NCI-H748 treated with DMSO at 0.1 percent for 48 hours (cell line): ENCODE results near the gene TRIM41.
"Not testable (repeated sequence)": the region's sequence is repeated elsewhere in the genome, so short reads cannot be mapped to it uniquely, and the experiment has no call there.

ENCODE experiments used
- DNase-seq: peaks from one replicate; lab custom pipeline; 2025; lab: John Stamatoyannopoulos, UW

The TRIM41 gene

DNA sequence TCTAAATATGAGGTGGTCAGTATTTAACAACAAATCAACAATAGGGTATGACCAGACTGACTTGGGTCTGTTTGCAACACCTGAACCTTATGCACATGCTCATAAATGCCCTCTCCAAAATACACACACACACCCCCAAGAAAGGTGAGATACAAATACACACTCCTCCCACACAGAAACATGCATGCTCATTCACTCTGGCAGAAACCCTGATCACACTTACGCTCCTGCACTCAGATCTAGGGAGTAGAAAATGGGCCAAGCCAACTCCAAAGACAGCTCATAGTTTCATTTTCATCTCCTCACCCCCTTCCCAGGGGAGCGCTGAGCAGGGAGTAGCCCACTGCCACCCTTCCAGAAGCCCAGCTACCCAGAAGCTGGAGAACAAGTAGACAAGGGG, 29.4 kb upstream of the TRIM41 start:
- no peak for DNase-seq

DNA sequence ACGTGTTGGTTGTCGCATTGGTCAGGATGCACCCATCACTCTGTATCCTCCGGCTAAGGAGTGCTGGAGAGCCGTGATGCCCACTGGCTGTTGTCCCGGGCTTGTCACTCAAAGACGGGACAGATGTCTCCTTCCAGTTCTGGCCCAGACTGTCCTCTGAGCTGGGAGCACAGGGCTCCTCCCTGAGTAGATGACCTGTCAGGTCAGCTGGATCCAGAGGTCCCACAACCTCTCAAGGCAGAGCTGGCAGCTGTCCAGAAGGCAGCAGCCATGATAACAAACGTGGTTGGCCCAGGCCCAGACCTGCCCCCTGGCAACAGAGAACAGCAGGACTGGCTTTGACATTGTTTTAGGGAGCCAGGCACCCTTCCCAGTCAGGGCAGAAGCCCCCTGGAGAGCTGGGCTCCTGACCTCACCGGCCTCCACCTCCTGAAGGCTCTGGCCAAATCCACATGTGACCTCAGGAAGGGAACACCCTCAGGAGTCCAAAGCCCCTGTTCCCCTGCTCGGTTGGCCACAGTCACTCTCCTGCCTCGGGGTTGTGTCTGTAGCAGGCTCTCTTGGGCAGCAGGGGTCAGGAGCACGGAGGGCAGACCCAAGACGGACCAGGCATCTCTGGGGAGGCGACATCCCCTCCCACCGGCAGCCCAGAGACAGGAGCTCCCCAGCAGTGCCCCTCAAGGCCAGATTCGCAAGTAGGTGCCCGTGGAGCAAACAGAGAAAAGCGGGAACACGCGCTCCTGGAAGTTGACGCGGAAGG, 28.4 kb upstream of the TRIM41 start:
- no peak for DNase-seq

DNA sequence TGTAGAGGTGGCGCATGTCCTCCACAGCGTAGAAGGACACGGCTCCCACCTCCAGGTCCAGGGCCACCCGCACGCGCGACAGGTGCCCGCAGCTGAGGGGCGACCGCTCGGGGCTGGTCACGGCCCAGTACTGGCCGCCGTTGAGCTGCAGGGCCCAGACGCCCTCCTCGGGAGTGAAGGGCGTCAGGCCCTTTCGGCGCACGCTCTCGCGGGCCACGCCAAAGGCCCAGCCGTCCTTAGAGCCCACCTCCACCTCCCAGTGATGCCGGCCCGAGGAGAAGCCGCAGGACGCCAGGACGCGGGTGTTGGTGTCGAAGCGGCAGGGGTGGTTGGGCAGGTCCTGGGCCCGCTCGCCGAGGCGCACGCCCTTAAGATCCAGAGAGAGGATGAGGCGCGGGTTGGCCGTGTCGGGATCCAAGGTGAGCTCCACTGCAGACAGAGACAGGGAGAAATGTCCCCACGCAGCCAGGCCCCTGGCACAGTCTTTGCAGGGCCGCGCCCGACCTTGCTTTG, 27.8 kb upstream of the TRIM41 start:
- no peak for DNase-seq

DNA sequence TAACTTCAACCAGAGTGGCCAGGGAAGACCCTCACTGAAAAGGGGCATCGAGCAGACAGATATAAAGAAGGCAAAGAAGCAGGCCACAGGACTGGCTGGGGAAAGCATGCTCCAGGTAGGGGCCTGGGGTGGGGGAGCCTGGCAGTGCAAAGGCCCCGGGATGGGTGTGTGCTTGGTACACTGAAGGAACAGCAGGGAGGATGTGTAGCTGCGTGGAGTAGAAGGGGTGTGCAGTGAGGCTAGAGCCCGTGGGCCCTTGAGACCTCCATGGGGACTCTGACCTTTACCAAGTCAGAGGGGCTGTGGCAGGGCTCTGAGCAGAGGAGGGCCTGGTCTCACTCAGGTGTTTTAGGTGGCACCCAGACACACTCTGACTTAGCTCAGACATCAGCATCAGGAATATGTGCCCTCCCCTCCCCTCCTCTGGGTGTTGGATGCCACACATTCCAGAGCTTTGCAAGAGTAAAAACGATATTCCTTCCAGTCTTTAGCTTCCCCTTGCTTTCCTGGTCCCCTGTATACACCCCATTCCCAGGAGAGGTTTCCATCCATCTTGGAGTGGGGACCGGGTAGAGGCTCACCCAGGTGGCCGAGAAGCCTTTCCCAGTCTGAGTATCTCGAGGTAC, 25.6 kb upstream of the TRIM41 start:
- DNase-seq: no peak

DNA sequence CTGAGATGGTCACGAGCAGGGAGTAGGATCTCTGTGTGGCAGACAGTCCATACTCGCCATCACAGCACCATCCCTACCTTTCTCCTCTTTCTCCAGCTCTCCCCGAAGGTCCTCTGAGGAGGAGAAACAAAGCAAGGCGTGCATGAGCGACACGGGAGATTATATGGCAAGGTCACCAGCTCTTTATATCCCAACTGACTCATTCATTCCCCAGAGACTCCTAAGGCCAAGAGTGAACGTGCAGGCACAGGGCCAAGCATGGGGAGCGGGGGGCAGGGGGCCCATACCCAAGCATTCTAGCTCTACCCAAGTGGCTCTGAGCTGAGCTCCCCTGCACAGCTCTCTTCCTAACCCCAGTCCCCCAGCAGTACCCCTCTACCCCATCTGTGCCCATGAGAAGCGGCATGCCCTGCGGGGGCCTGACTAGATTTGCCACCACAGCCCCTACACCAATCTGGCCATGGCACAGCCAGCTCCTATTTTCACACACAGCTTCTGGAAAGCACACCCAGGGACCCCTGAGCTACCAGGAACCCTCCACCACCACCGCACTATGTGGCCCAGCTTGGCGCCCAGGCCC, 24.9 kb upstream of the TRIM41 start:
- no peak for DNase-seq

DNA sequence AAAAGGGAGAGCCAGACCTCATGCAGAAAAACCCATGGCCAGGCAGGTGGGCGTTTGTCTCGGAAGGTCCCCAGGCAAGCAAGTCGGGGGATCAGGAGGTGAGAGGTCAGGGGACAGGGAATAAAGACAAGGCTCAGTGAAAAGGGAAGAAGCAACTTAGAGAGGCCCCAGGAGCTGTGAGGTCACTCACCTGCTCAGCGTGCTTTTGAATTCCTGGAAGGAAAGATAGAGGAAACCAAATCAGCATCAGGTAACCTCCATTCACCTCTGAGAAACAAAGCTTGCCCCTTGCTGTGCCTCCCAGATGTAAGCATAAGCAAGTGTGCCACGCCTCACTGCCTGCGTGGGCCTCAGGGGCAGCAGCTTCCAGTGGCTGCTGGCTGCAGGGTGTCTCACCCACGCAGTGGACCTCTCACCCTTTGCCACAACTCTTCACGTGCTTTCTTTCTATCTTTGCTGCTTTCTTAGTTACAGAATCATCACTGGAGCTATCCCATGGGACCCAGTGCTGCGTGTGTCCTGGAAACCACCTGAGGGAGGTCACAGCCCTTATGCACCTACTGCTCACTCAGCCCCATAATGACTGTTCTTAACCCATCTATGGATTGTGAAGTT, 24.1 kb upstream of the TRIM41 start:
- DNase-seq: no peak

DNA sequence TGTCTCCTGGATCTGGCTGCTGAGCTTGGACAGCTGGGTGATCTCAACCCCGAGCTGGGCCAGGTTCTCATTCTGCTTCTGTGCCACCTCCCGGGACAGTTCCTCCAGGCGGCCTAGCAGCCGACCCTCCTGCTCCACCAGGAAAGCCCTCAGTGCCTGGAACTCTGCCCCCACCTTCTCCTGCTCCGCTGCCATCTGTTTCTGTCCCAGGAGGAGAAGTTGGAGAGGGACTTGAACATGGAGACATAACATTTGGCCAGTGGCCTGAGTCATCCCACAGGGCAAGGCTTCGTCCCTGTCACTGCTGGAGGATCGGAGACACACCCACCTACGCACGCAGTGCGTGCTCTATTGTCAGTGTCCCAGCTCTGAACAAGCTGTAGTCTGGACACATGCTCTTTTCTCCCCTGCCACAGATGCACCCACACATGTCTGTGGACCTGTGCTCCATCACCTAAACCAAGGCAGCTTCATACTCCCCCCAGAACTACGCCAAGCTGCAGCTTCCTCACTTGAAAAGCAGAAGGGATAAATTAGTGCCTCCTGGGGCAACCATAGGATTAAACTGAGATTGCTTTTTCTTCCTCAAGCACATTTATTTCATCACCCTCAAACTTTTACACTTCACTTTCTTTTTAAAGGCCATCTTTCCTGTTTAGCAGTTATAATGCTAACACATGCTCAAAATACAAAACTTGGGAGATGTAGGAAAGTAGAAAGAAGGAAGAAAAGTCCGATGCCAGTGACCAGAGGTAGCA, 23.0 kb upstream of the TRIM41 start:
- no peak for DNase-seq

DNA sequence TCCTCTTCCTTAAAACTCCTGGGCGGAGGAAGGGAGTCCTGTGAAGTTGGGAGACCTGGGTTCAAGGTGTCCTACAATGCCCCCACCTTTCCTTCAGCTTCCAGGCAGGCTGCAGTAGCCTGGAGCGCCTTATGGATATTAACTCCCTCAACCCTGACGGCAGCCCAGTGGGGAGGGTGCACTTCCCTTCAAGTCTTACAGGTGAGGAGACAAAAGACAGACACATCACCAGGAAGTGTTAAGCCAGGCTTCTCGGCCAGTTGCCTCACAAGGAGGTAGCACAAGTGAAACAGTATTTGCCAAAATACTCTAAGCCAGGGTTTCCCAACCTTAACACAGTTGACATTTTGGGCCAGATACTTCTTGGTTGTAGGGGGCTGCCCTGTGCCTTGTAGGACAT, 22.3 kb upstream of the TRIM41 start:
- no peak for DNase-seq

DNA sequence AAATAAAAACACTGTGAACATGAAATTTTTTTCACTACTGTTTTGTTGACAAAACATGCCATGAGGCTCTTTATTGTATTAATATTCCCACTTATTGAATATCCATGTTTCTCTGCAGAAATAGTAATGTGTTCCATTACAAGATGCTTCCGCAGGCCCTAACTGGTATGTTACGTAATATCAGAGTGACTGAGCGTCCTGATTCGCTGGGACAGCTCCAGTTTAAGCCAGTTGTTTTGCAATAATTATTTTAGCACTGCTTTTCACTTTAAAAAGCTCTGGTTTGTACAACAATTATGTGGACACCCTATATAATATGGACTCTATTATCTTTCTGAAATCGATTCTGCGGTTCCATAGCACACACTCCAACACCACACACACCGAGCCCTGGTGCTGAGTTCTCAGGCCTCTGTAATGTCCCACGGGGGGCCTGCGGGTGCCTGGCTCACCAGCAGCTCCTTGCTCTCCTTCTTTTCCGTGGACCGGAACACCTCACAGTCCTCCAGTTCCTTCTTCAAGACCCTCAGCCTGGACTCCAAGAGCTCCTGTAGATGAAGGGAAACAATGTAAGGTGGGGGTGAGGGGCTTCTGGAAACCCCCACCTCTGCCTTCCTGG, 19.9 kb upstream of the TRIM41 start:
- DNase-seq: no peak

DNA sequence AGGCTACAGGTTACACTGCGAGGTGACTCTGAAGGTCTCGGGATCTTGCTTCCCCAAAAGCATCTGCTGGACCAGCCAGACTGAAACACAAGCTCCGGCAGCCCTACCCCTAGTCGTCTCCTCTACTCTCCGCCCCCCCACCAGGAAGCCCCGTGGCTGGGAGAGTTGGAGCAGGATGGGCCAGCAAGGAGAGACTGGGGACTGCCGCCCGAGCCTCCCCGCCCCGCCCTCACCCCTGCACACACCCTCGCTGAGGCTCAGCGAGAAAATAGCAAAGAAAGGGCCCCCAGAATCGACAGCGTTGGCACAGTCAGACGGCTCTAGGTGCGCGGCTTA, 19.3 kb upstream of the TRIM41 start:
- DNase-seq: no peak

DNA sequence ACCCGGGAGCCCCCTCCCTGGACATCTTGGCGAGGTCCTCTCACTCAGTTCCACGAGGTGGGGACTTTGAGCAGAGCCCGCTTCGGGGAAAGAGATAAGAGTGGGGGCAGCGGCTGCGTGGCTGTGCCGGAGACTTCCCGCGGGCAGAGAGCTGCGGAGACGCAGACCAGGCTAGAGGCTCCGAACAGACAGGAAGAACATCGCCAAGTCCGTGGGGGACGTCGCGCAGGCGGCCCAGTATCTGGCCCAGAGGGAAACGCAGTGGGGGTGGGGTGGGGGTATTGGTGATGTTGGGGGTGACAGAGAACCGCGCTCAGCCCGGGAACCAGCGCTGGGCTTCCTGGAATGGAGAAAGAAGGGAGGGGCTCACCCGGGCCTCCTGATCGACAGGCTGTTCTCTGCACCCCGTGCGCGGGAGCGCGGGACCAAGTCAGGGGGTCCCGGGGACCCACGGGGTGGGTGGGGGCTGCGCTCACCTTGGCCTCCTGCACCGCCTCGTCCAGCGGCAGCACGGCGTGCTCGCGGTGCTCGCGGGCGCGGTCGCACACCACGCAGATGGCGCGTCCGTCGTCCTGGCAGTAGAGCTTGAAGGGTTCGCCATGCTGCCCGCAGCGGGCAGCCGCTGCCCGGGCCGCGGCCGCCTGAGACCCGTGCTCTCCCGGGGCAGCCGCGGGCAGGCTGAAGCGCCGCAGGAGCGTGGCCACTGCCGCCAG, 18.8 kb upstream of the TRIM41 start:
- DNase-seq: no peak

DNA sequence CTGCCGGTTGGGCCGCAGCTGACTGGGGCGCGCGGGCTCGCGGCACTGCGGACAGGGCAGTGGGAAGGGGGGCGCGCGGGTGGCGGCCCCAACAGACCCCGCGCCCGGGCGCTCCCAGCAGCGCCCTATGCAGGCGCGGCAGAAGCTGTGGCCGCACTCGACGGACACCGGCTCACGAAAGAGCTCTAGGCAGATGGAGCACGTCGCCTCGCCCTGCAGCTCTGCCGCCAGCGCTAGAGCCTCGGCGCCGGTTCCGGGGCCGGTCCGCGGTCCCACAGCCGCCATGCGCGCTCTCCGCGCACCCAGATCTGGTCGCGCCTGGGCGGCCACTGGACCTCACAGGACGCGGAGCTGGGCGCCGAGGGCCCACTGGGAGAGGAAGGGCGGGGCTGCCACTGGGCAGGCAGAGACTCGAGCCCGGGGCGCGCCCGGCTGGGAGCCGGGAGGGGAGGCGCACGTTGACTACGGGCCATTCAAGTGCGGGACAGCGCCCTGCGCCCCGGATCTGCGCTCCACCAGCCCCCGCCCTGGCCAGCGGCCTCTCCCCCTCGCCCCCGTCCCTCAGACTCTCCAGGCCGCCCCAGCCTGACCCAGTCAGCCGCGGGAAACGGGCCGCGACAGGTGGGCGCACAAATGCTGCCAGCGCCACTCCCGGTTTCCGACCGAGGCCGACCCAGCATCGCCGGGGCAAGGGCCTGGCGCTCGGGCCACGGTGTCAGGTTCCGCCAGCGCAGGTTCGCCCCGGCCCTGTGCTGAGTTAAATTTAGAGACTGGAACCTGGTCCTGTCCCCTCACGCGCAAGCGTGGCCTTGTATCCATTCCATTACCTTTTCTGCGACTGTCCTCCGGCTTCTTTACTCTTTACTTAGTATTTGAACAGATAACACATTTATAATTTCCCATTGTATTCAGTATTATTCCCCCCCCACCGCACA, 18.0 kb upstream of the TRIM41 start, which contains the start of gene TRIM7:
TSS of gene TRIM7 (minus strand) at position 371 of the 935 bp plus-strand sequence. CDS start at position 285, 86 bp downstream.
- no peak for DNase-seq

DNA sequence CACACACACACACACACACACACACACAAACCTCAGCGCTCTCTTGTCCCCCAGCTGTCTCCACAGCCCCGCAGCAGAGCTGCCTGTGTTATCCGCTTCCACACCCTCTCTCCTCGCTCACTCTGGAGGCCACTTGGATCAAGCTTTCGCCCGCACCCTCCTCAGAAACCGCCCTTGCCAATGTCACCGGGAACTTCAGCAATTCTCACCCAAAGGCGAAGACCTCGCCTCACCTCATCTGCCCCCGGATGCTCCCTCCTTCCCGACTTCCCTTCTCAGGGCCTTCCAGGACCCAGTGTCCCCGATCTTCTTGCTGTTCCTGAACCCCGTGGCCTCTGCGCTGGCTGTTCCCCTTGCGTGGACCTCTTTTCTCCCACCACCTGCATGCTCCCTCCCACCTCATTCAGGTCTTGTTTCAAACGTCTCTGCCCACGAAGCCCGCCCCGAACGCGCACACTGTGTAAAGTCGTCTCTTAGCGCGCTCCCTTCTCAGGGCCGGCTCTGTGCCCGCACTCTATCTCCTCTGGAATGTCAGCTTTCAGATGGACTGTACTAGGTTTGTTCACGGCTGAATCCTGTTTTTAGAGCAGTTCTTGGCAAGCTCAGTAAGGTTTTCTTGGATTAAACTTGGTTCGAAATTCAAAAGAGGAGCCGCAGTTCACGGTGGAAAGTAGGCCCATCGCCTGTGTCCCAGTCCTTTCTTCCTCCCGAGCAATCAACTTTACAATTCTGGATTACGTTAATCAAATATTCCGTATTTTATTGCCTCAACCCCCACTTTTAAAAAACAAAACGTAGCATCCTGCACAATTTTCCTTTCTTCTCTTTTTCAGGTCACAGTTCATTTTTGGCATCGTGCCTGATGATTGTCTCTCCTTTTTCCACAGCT, 17.1 kb upstream of the TRIM41 start:
- no peak for DNase-seq

DNA sequence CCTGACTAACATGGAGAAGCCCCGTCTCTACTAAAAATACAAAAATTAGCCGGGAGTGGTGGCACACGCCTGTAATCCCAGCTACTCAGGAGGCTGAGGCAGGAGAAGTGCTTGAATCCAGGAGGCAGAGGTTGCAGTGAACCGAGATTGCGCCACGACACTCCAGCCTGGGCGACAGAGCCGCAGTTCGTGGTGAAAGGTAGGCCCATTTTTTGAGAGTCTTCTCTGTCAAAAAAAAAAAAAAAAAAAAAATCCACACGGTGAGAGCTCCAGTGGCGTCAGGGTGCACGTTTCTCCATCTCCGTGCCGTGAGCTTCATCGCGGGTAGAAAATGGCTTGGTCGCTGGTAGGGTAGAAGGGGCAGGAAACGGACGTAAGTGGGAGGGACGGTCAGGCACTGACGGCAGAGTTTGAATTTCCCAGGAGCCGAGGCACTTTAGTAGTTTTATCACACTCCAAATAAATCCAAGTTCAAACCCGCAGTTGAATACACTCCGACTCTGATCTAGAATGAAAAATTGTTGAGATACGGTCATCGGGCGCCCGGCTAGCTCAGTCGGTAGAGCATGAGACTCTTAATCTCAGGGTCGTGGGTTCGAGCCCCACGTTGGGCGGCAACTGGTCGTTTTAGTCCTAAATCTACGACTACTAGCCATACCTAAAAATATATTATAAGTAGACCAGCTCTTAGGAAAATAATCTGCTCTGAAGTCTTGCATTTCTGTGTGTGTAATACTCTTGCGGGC, 15.7 kb upstream of the TRIM41 start:
- no peak for DNase-seq

DNA sequence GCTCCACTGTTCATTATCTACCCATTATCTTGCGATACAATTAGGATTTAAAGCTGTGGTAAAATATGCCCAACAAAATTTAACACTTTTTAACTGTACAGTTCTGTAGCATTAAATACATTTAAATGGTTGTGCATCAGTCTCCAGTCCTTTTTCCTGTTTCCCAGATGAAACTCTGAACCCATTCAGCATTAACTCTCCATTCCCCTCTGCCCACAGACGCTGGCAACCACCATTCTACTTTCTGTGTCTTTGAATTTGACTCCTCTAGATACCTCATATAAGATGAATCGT, 15.2 kb upstream of the TRIM41 start:
- no peak for DNase-seq

DNA sequence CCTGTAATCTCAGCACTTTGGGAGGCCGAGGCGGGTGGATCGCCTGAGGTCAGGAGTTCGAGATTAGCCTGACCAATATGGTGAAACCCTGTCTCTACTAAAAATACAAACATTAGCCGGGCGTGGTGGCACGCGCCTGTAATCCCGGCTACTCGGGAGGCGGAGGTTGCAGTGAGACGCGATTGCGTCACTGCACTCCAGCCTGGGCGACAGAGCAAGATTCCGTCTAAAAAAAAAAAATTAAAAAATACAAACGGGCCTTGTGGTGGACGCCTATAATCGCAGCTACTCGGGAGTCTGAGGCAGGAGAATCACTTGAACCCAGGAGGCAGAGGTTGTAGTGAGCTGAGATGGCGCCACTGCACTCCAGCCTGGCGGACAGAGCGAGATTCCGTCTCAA, 14.1 kb upstream of the TRIM41 start:
- not testable (repeated sequence) for DNase-seq

DNA sequence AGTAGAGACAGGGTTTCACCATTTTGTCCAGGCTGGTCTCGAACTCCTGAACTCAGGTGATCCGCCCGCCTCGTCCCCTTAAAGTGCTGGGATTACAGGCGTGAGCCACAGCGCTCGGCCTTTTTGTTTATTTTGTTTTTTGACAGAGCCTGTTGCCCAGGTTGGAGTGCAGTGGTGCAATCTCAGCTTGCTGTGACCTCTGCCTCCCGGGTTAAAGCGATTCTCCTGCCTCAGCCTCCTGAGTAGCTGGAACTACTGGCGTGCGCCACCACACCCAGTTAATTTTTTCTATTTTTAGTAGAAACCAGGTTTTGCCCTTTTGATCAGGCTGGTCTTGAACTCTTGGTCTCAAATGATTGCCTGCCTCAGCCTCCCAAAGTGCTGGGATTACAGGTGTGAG, 12.9 kb upstream of the TRIM41 start:
- not testable (repeated sequence) for DNase-seq

DNA sequence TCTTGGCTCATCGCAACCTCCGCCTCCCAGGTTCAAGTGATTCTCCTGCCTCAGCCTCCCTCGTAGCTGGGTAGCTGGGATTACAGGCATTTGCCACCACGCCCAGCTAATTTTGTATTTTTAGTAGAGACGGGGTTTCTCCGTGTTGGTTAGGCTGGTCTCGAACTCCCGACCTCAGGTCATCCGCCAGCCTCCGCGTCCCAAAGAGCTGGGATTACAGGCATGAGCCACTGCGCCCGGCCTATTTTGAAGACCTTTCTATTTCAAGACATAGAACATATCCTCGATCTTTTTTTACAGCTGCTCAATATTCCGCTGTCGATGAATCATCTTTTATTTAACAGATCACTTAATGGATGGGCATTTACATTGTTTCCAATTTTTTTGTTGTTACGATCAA, 12.4 kb upstream of the TRIM41 start:
- not testable (repeated sequence) for DNase-seq
